Activated CD4-positive, alpha-beta T cell treated with anti-CD3 and anti-CD28 coated beads for 48 hours (primary cell): ENCODE results near the gene SETD1B.
"Not testable (repeated sequence)": the region's sequence is repeated elsewhere in the genome, so short reads cannot be mapped to it uniquely, and the experiment has no call there.

ENCODE experiments used
- DNase-seq: peaks from one replicate; pipeline ENCODE4 v3.0.0-alpha.2; 2020

The SETD1B gene

GRCh38 chr12:121803861-121804416 lies at the start of gene SETD1B:
TSS of gene SETD1B (plus strand) at chr12:121804009. CDS start at chr12:121804738, 729 bp downstream.
- peak; percentile 72 for DNase-seq

GRCh38 chr12:121754836-121755235 lies 49.0 kb upstream of the SETD1B start:
- DNase-seq: no peak

- no peak for DNase-seq
Observed at GRCh38 chr12:121755591-121755990, 48.2 kb upstream of the SETD1B start.

- DNase-seq: not testable (repeated sequence)
Observed at GRCh38 chr12:121758536-121758935, 45.3 kb upstream of the SETD1B start.

GRCh38 chr12:121762269-121762668 lies 41.5 kb upstream of the SETD1B start:
- no peak for DNase-seq

GRCh38 chr12:121764808-121765207 lies 39.0 kb upstream of the SETD1B start:
- DNase-seq: no peak

- DNase-seq: no peak
Observed at GRCh38 chr12:121765573-121765972, 38.2 kb upstream of the SETD1B start.

GRCh38 chr12:121766290-121767039 lies 37.3 kb upstream of the SETD1B start:
- no peak for DNase-seq

GRCh38 chr12:121767525-121768016 lies 36.2 kb upstream of the SETD1B start:
- DNase-seq: no peak

- no peak for DNase-seq
Observed at GRCh38 chr12:121769297-121769830, 34.4 kb upstream of the SETD1B start.

- DNase-seq: no peak
Observed at GRCh38 chr12:121769831-121770301, 33.9 kb upstream of the SETD1B start.

GRCh38 chr12:121770388-121770787 lies 33.4 kb upstream of the SETD1B start:
- no peak for DNase-seq

GRCh38 chr12:121770813-121771625 lies 32.8 kb upstream of the SETD1B start:
- DNase-seq: no peak

- peak; percentile 86 for DNase-seq
Observed at GRCh38 chr12:121773011-121773777, 30.6 kb upstream of the SETD1B start.

- no peak for DNase-seq
Observed at GRCh38 chr12:121774968-121775474, 28.8 kb upstream of the SETD1B start.

- DNase-seq: no peak
Observed at GRCh38 chr12:121775501-121775900, 28.3 kb upstream of the SETD1B start.

- DNase-seq: peak; percentile 95
Observed at GRCh38 chr12:121776190-121777098, 27.4 kb upstream of the SETD1B start.

GRCh38 chr12:121778567-121779421 lies 25.0 kb upstream of the SETD1B start:
- DNase-seq: no peak

GRCh38 chr12:121779422-121779895 lies 24.4 kb upstream of the SETD1B start:
- DNase-seq: no peak

- no peak for DNase-seq
Observed at GRCh38 chr12:121780429-121780828, 23.4 kb upstream of the SETD1B start.
